GM19099 (cell line): Measurements from ENCODE around the gene ATF6.

ENCODE experiments used
- POLR2A ChIP-seq: IDR thresholded peaks from 3 replicates; pipeline ENCODE4 v1.6.1; 2011; ENCODE audit warnings: low read depth; ENCODE audit not compliant: insufficient read length; ENCODE audit errors: extremely low read depth

The ATF6 gene

DNA sequence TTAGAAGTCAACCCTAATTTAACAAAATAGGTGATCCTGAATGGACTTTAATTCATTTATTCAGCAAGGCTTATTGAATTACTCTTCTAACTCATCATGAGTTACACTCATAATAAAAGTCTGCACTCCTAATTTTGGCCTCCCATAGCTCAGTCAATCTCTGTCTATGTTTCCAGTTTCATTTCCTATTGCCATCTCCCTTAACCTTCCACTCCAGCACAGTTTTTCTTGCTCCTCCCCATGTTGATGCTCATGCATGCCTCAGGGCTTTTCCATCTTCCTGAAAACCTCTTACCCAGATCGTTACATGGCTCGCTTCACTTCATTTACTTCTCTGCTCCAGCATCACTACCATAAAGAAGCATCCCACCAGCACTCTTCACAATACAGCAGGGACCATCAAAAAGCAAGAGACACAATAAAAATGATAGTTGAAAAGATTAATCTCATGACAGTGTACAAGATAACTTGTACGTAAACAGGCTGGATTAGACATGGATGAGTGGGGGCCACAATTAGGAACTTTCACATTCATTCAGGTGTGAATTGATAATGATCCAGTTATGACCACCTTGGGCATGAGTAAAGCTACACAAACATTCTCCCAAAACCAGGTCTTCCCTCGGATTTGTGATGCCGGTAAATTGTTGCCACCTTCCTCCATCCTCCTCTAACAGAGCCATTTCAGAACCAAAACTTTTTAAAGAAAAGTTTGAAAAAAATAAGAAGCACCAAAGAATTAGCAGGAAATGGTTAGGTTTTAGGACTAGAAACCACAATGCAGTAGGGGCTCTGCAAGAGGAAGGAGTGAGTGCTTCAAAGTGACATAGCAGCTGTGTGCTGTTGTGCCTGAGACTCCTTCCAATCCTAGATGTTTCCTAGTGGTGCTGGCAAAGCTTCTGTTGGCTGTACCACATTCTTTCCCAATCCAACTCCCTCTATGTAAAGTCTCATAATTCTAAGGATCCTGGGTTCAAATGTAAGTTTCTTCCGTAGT is 167.8 kb downstream of the ATF6 start:
- no peak for TF ChIP-seq POLR2A

DNA sequence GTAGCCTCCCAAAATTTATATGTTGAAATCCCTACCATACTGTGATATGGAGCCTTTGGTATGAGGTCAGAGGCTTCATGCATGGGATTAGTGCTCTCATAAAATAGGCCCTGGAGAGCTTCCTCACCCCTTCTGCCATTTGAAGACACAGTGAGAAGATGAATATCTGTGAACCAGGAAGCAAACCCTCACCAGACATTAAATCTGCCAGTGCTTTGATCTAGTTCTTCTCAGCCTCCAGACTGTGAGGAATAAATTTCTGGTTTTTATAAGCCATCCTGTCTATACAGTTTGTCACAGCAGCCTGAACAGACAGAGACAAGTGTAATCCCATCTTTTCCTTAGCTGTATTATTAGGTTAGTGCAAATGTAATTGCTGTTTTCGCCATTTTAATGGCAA is 169.1 kb downstream of the ATF6 start:
- TF ChIP-seq POLR2A, result no peak

DNA sequence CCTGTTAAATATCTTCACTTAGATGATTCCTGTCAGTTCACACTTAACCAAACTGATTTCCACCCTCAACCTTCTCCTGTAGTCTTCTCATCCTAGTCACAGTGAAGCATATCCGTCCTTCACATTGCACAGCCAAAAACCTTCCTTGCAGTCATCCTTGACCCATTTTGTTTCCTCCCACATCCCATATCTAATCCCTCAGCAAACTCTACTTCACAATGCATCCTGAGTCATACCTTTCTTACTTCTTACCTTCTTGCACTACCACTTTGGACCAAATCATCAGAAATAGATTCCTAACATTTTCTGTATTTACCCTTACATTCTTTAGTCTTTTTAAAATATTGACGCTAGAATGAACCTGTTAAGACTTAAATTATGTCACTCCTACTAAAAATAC is 170.7 kb downstream of the ATF6 start:
- no peak for TF ChIP-seq POLR2A

DNA sequence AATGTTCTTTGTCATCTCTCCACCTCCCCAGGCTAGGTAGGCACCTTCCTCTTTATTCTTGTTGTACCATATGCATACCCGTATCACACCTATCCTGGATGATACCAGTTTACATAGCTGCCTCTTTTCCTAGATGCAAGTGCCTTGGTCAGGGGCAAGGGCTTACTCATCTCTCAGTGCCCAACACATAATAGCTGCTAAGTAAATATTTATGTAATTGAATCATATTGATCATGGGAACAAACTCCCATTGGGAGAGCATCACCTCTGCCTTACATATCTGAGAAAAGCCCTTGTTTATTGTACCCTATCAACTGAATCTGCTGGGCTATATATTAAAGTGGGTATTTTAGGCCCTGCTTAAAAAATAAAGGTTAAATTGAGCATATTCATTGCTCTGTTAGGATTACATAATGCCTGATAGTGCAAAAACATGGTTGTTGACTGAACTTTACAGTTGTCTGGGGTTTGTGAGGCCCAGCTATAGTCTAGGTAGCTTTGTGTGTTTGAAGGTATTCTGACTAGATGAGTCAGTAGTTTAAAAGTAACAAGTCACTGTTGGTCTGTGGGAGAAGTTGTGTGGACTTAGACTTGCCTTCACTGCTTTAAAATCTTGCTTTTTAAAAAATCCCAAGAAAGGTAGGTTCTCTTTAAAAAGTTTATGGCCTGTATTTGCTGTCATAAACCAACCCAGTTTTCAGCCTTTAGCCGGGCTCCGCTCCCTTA is 174.9 kb downstream of the ATF6 start:
- no peak for TF ChIP-seq POLR2A

DNA sequence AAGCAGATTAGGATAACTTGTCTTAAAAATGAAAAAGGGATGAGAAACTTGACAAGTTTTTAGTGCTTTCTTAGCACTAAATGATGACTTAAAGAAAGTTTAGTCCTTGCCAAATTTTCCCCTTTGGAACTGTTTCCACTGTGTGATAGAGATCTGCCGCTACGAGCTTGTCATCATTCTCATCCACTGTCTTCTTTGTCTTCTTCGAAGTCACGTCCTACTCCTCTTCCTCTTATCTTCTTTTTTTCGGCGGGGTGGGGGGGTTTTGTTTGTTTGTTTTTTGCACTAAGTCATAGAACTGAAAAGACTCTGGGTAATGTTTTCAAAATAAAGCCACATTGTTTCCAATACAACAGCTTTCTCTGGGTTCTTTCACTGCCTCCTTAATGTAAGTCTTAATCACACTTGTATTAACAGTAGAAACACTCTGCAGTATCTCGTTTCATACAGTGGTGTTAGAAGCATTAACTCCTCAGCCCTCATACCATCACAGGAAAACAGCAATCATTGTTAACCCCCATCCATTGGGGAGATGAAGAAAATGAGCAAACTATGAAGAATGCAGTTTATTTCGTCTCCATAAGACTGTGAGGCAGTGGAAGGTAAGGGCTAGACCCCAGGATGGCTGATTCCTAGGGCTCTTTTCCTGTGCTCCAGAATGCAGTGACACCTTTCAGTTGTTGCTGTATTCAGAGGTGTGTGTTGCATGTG is 175.8 kb downstream of the ATF6 start:
- no peak for TF ChIP-seq POLR2A

DNA sequence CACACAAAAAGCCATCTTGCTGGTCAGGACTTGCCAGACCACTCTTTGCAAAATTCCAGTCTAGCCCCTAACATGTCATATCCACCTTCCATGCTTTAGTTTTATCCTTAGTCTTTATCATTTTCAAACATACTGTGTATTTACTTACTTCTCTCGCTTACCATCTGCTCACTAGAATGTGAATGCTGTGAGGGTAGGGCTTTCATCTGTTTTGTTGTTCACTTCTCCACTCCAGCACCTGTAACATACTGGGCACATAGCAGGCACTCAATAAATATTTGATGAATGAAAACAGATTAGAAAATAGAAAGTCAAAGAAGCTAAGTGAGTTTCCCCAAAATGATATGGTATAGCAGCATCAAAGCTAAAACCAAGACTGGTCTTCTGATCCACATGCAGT is 177.6 kb downstream of the ATF6 start:
- no peak for TF ChIP-seq POLR2A

DNA sequence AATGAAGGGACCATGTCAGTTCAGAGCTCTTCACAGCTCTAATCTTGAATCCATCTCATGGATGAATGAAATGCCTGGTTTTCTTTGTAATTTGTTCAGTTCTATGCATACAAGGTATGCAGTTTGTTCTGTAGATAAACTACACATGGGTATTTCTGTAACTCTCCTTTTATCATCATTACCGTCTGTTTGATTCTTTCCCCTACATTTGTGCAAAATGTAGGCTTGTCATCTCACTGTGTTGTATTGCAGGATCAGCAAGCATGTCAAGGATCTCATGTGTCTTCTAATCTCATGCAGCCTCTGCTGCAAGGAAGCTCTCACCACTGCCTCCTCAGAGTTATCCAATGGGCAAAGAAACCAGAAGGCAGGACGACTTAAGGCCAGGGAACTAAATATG is 178.3 kb downstream of the ATF6 start:
- TF ChIP-seq POLR2A, result no peak

DNA sequence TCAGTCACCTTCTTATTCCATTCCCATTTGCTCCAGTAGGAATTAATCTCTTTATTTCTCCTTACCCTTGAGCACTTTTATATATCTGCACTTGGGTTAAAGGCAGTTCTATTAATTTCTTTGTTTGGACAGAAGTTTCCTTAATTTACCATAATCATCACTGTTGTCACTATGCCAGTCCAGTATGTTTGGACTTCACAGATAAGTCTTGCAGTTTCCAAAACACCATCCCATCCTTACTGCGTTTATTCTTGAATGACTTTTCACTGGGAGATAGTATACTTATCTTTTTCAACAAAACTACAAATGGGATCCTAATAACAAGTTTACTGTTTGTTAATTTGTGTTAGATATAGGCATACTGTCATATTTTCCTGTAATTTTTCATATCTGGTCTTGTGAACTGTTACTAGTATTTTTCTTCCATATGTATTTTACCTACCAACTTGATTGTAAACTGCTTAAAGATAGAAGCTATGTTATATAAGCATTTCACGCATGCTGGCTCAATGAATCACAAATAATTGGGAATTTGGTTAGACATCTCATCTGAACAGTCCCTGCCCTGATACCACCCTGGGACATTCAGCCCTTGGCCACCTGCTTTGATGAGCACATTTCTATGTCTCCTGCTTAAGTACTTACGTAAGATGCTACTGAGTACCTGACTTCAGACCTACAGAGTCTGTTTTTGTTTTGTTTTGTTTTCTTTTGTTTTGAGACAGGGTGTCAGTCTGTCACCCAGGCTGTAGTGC is 179.4 kb downstream of the ATF6 start:
- TF ChIP-seq POLR2A, result no peak

DNA sequence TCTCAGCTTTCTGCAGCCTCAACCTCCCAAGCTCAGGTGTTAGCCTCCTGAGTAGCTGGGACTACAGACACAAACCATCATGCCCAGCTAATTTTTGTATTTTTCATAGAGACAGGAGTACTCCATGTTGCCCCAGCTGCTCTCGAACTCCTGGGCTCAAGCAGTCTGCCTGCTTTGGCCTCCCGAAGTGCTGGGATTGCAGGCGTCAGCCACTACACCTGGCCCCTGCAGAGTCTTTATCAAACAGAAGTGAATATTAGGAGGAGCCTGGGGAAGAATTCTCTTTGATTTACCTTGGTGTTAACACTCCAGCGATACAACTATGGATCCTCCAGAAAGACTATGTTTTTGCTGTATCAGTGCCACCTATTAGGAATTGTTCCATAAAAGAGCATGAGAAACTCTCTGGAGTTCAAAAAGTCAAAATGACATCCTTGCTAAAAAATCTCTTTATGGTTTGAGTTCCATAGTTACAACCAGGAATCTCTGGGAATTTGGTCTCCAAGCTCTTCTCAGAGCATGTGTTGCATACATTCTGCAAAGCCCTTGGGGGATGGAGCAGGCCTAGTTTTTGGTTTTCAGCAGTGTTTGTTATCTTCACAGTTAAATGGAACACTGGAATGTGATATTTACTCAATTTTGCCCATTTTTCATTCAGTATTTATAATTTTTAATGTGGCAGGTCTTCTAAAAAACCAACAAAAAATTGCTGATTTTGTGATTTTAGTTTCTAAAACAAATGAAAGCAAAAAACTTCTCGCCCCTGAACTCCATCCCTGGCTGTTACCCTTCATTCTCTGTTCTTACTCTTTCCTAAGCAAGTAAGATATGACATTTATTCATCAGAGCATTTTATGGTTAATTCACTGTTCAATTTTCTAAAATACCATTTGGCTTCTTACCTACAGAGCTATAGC is 180.2 kb downstream of the ATF6 start:
- no peak for TF ChIP-seq POLR2A

DNA sequence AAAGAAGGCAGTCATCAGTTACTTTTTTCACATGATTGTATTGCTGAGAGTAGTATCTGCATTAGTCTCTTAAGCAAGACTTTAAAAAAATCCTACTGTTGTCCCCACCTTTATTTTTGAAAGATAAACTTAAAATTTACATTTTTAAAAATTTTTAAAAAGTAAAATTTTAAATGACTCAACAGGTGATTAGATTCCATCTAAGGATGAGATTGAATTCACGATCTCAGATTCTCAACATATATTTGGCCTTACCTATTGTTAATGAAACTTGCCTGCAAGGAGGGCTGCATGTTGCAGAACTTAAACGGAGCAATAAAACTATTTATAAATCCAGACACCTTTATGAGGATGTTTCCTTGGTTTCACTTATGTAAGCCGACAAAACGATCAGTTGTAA is 182.3 kb downstream of the ATF6 start:
- no peak for TF ChIP-seq POLR2A

DNA sequence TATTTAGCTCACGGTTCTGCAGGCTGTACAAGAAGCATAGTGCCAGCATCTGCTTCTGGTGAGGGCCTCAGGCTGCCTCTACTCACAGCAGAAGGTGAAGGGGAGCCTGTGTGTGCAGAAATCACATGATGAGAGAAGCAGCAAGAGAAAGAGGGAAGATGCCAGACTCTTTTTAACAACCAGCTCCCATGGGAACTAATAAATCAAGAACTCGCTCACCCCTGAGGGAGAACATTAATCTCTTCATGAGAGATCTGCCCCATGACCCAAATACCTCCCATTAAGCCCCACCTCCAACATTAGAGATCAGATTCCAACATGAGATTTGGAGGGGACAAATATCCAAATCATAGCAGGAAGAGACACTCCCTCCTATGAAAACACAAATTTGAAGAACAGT is 183.4 kb downstream of the ATF6 start:
- no peak for TF ChIP-seq POLR2A

DNA sequence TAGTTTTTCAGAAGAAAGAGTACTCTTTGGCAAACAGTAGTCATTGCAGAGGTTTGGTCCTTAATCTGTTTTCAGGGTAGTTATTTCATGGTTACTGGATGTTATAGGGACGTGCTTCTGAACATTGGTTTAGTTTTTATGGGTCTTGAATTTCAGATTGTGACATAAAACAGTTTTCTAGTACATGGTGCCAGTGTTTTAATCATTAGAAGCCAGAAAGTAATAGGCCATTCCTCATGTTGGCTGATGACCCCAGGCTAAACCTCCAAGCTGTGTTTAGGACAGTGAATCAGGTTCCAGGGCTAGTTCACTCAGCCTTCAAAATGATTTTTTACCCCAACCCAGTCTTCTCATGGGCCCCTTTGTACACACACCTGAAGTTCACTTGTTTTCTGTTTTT is 184.3 kb downstream of the ATF6 start:
- TF ChIP-seq POLR2A, result no peak

DNA sequence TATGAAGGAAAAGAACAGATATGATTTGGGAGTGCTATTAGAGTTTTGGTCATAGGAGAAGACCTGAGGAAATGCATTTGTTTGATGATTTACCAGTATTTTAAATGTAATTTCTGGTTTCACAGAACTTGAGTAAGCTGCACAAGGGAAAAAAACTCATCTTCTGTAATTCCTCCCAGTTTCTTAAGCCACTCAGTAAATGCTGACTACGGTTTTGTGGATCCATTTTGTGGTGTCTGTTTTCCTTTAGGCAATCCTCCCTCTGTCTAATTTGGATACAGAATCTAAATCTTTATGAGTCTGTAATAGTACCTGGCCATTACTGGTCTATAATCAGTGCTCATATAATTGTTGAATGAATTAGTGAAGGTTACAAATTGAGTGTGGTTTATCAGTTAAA is 185.5 kb downstream of the ATF6 start:
- no peak for TF ChIP-seq POLR2A
